NCI-H1436 (cell line): ENCODE data around the gene ZFP14.
"Not testable (repeated sequence)": the region's sequence is repeated elsewhere in the genome, so short reads cannot be mapped to it uniquely, and the experiment has no call there.

Experiments
- DNase-seq: peaks from one replicate; lab custom pipeline; 2025; lab: John Stamatoyannopoulos, UW

Gene ZFP14

GRCh38 chr19:36330216-36330615 is 48.8 kb downstream of the ZFP14 start:
- no peak for DNase-seq

GRCh38 chr19:36329534-36329933 is 49.5 kb downstream of the ZFP14 start:
- DNase-seq, result not testable (repeated sequence)

GRCh38 chr19:36326649-36327048 is 52.4 kb downstream of the ZFP14 start:
- DNase-seq, result not testable (repeated sequence)

GRCh38 chr19:36315164-36315563 is 63.8 kb downstream of the ZFP14 start:
- DNase-seq, result not testable (repeated sequence)

GRCh38 chr19:36314053-36314452 is 64.9 kb downstream of the ZFP14 start:
- DNase-seq, result not testable (repeated sequence)

GRCh38 chr19:36311098-36311760 is 67.8 kb downstream of the ZFP14 start:
- DNase-seq, result not testable (repeated sequence)

GRCh38 chr19:36310416-36310990 is 68.5 kb downstream of the ZFP14 start:
- not testable (repeated sequence) for DNase-seq

- DNase-seq, result not testable (repeated sequence)
Observed at GRCh38 chr19:36309759-36310158, 69.2 kb downstream of the ZFP14 start.

GRCh38 chr19:36309309-36309708 is 69.7 kb downstream of the ZFP14 start:
- not testable (repeated sequence) for DNase-seq

GRCh38 chr19:36292317-36292716 is 86.7 kb downstream of the ZFP14 start:
- DNase-seq, result not testable (repeated sequence)
